GM12891 (cell line): ENCODE data around the gene JUNB.

Source experiments
- POLR2A ChIP-seq: IDR thresholded peaks from 2 replicates; pipeline ENCODE4 v1.6.1; 2011; ENCODE audit warnings: low read depth, low read length, control low read depth
- POLR2AphosphoS5 ChIP-seq: IDR thresholded peaks from 2 replicates; pipeline ENCODE4 v1.6.1; 2011; ENCODE audit warnings: low read depth, low read length, control low read depth

DNA sequence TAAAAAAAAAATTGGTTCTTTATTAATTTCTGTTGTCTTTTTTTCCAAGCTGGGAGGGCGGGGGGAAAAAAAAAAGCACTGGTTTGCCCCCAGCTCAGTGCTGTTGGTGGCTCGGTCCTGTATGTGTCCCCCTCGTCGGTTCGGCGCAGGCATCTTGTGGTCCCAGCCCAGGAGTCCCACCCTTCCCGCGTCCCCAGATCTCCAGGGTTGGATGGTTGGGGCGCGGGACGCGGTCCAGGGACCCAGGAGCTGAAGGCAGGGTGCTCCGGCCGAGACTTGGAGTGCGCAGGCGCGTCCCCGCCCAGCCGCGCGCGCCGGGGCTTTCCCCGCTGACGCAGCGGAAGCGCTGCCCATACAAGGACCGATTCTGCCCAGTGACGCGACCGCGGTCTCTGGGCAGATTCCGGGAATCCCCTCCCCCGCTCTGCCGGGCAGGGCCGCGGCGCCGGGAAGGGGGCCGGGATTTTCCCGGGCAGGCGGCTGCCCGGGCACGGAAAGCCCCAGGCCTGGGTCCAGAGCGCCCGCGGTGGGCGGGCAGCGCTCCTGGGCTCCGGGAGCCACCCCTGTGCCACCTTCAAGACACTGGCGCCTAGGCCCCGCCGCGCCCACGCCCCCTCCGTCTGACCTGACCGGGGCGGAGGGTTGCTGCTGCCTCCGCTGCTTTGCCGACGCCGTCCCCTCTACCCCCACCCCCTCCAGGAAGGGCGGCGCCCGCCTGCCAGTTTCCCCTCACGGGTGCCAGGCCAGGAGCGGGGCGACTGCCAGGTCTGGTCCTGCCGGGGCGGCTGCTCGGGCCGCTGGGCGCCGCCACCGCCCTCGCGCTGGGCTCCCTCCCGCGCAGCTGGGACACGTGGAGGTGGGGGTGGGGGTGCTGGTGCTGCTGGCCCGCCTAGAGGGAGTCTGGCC, 2.3 kb downstream of the JUNB start:
- TF ChIP-seq POLR2AphosphoS5 (peak; percentile 94), POLR2A (peak; percentile 85)
